Measurements from ENCODE around the gene EVL.

Gene EVL

GRCh38 chr14:100143934-100144333 is 78.7 kb downstream of the EVL start:
- no peak for TF ChIP-seq CTCF (IDR thresholded peaks at IDR 0.05; ENCODE audit: insufficient read depth, low read depth, low read length, missing control alignments)
- no peak for DNase-seq (ENCODE audit: low read depth)
- H3K4me3 ChIP-seq (ENCODE audit: low read depth, low read length) = no peak overlapping the region

GRCh38 chr14:100144645-100144995 is 79.4 kb downstream of the EVL start:
- H3K4me3 ChIP-seq (ENCODE audit: low read depth, low read length) = no peak overlapping the region
- TF ChIP-seq CTCF (IDR thresholded peaks at IDR 0.05; ENCODE audit: insufficient read depth, low read depth, low read length, missing control alignments) = no peak
- no peak for DNase-seq (ENCODE audit: low read depth)

- DNase-seq (ENCODE audit: low read depth) = no peak
- no peak for TF ChIP-seq CTCF (IDR thresholded peaks at IDR 0.05; ENCODE audit: insufficient read depth, low read depth, low read length, missing control alignments)
Measured at GRCh38 chr14:100144996-100145646, 79.9 kb downstream of the EVL start.

GRCh38 chr14:100145682-100146464 is 80.7 kb downstream of the EVL start:
- no peak for TF ChIP-seq CTCF (IDR thresholded peaks at IDR 0.05; ENCODE audit: insufficient read depth, low read depth, low read length, missing control alignments)
- no peak overlapping the region for H3K4me3 ChIP-seq (ENCODE audit: low read depth, low read length)
- DNase-seq (ENCODE audit: low read depth) = no peak

More at GRCh38 chr14:100144996-100145646, 79.9 kb downstream of the EVL start:
- H3K4me3 ChIP-seq (ENCODE audit: low read depth, low read length) = no peak overlapping the region

GRCh38 chr14:100146531-100147091 is 81.4 kb downstream of the EVL start:
- TF ChIP-seq CTCF (IDR thresholded peaks at IDR 0.05; ENCODE audit: insufficient read depth, low read depth, low read length, missing control alignments) = peak; percentile 19
- H3K4me3 ChIP-seq (ENCODE audit: low read depth, low read length) = no peak overlapping the region
- no peak for DNase-seq (ENCODE audit: low read depth)

- no peak for TF ChIP-seq CTCF (IDR thresholded peaks at IDR 0.05; ENCODE audit: insufficient read depth, low read depth, low read length, missing control alignments)
- DNase-seq (ENCODE audit: low read depth) = peak; percentile 49
- H3K4me3 ChIP-seq (ENCODE audit: low read depth, low read length) = no peak overlapping the region
Measured at GRCh38 chr14:100147181-100147631, 82.0 kb downstream of the EVL start.
